Stimulated activated CD8-positive, alpha-beta memory T cell treated with anti-CD3 and anti-CD28 coated beads, Interleukin-12 subunit alpha, Interleukin-12 subunit beta, amount 100 ng/mL, for 1 hour (primary cell): ENCODE measurements around the gene TRIM14.

Experiments used
- DNase-seq: peaks from one replicate; pipeline ENCODE4 v3.0.0-alpha.2; 2020; ENCODE audit warnings: low read depth

TRIM14 gene

DNA sequence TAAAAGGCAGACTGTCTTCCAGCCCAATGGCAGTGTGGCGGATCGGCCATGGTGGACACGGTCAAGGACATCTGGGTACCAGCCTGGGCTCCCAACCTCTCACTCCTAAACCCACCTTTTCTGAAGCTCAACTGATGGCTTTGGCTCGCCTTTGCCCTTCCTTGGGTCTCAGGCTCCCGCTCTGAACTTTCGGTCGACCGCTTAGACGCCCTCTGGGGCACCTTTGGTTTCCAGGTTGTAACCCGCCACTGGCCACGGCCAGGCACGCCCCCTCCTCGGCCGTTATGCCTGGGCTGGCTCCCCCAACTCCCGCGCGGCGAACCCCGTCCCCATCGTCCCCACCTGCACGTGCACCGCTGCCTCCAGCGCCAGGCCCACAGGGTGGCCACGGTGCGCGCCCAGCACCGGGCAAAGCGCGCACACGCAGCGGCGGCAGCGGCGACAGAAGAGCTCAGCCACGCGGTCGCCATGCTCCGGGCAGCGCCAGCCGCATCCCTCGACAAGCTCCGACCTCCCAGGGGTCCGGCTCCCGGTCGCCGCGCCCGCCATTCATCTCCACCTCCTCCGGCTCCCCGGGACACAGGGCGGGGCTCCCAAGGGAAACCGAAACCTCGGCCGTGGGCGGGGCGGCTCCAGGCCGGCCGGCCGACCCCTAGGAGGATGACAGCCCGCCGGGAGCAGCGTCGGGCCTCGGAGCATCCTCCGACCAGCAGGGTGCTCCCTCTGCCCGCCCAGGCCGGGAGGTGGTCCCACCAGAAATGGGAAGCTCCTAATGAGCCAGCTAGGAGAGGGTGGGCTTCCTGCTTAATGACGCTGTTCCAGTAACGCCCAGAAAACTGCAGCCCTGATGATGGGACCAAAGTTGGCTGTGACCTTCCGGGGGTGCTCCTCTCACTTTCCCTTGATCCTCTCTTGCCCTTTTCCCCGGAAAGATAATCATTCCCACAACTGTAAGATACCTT, at the start of gene TRIM14:
TSS of gene TRIM14 (minus strand) at position 583 of the 962 bp plus-strand sequence. CDS start at position 549, 34 bp downstream.
- DNase-seq, result peak; percentile 22

DNA sequence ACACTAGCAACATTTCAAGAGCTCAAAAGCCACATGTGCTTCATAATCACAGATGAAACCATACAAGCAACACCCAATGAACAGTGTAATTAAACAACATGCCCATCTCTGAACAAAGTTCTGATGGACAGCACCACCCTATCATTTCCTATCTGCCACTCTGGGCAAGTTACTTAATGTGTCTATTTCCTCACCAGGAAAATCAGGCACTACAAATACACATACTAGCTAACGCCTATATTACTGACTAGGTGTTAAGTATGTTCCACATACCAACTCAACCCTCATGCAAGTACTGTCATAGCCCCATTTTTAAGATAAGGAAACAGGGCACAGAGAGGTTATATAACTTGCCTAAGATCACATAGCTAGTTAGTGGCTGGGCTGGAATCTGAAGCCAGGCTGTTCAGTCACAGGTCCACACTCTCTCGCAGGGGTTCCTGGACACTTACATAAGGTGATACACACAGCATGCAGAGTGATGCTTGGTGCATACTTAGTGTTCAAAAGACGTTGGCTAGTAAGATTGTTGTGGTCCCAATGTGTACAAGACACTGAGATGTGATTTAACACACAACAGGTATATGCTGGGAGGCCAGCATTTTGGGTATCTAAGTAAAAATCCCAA, 49.2 kb upstream of the TRIM14 start:
- DNase-seq, result no peak

GRCh38 chr9:98164912-98165311, 45.9 kb upstream of the TRIM14 start:
- DNase-seq, result no peak

- no peak for DNase-seq
Measured at GRCh38 chr9:98162613-98163012, 43.6 kb upstream of the TRIM14 start.

GRCh38 chr9:98161851-98162250, 42.8 kb upstream of the TRIM14 start:
- no peak for DNase-seq

DNA sequence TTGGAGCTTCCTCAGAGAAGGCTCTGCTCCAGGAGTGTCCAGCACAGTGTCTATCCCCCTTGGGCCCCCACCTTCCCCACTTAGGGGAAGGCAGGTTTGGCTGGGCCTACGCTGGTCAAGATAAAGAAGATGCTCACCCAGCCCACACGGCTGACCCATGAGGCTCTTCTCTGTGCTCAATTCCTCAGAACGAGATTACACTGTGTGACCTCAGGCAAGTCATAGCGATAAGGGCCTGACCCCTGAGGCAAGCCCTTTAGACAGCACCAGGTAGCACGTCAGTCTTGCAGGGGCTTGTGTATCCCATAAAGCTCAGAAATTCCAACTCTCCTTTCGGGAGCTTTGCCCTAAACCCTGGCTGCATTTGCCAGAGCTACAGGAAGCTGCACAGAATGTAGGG, 40.8 kb upstream of the TRIM14 start:
- no peak for DNase-seq

DNA sequence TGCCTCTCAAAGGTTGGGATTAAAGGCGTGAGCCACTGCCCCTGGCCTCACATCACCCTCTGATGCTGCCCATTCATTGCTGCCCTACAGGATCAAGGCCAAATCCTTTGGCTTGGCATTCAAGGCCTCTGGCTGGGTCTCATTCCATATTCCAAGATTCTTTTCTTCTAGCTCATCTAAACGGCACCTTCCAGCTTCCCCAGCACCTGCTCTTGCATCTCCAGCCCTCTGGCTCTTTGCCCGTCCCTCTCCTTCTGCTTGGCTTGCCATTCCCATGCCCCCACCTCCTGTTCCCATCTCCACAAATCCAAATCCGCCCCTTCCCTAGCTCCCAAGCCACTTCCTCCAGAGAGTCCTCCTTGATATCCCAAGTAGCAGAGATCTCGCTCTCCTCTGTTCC, 40.3 kb upstream of the TRIM14 start:
- DNase-seq, result no peak

- DNase-seq, result no peak
Measured at GRCh38 chr9:98158071-98158831, 39.2 kb upstream of the TRIM14 start.

GRCh38 chr9:98157372-98157771, 38.4 kb upstream of the TRIM14 start:
- no peak for DNase-seq

- DNase-seq, result no peak
Measured at GRCh38 chr9:98154678-98155077, 35.7 kb upstream of the TRIM14 start.

DNA sequence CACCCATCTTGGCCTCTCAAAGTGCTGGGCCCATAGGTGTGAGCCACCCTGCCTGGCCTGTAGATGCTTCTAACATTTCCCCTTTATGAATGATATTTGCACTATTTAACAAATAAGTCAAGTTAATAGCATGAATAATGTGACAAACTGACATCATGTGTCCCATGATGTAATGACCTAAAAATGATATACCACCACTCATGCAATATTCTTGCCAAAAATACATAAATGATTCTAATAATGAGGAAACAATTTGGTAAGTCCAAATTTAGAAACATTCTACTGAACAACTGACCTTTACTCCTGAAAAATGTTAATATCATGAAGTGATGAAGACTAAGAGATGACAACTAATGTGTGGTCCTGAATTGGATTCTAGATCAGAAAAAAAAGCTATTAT, 33.5 kb upstream of the TRIM14 start:
- no peak for DNase-seq

- no peak for DNase-seq
Measured at GRCh38 chr9:98150721-98151120, 31.7 kb upstream of the TRIM14 start.

DNA sequence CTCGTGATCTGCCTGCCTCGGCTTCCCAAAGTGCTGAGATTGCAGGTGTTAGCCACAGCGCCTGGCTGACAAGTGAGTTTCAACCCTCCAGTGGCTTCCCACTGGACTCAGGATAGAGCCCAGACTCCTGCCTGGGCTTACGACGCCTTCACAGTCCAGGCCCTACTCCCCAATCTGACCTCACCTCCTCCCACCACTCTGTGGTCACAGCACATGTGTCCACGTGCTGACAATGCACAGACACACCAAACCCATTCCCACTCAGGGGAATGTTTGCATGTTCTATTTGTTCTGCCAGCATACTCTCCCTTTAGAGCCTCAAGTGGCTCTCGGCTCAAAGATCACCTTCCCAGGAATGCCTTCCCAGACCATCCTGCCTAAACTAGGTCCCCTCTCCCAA, 31.1 kb upstream of the TRIM14 start:
- DNase-seq, result no peak

DNA sequence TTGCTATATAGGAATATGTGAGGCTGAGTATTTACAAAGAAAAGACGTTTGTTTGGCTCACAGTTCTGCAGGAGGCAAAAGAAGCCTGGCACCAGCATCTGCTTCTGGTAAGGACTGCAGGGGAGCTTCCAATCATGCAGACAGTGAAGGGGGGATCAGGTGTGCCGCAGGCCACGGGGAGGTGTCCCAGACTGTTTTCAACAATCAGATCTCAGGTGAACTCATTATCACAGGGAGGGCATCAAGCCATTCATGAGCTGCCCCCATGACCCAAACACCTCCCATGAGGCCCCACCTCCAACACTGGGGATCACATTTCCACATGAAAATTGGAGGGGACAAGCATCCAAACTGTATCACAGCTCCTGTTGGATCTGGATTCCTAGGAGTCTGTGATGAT, 30.4 kb upstream of the TRIM14 start:
- DNase-seq, result no peak

- DNase-seq, result no peak
Measured at GRCh38 chr9:98148486-98148885, 29.5 kb upstream of the TRIM14 start.

- DNase-seq, result no peak
Measured at GRCh38 chr9:98147582-98147981, 28.6 kb upstream of the TRIM14 start.

GRCh38 chr9:98146101-98146991, 27.3 kb upstream of the TRIM14 start:
- no peak for DNase-seq

DNA sequence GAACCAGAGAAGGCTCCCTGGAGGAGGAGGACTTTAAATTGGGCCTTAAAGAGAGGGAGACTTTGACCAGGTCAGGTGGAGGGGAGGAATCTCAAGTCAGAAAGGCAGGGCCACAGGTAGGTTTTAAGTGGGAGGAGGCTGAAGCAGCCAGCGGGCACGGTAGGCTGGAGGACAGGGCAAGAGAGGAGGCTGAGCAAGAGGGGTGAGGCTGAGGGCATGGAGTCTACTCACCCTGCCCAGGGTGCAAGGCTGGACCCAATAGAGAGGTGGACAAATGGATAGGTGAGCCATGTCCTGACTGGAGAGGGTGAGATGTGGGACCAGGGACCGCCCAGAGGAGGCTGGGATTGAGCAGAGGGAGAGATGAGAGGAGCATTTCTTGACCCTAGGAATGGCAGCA, 25.6 kb upstream of the TRIM14 start:
- DNase-seq, result no peak

- no peak for DNase-seq
Measured at GRCh38 chr9:98144076-98144475, 25.1 kb upstream of the TRIM14 start.

- no peak for DNase-seq
Measured at GRCh38 chr9:98142925-98143481, 24.0 kb upstream of the TRIM14 start.

DNA sequence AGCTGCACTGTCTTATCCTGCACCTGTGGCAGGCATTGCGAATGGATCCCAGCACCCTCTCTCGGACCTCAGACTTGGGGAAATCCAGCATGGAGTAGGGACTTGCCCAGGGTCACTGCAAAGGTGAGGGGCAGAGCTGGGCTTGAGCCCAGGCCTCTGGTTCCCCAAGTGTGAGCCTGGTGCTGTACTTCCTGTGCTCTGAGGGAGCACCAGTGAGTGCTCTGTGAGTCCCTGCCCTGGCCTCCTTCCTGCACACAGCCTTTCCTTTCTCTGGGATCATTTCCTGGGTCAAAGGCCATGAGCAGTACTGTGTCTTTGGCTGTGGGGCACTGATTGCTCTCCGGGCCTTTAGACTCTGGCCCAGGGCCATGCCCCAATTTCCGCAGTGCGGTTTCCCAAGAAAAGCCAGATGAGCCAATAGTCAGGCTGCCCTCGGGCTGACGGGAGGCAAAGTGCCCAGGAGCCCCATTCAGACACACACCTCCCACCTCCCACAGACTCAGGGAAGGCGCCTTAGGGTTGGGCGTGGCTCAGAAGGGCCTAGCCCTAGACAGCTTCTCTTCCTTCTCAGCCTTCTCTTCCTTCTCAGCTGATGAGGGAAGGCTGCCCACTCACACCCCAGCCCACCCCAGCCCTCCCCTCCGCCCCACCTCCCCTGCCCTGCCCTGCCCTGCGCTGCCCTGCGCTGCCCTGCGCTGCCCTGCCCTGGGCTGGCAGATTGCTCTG, 23.3 kb upstream of the TRIM14 start:
- no peak for DNase-seq
